Hepatocyte (in vitro differentiated cells): Measurements from ENCODE around the gene CNTN4. TPM values are rescaled to one million over a fixed set of nuclear protein-coding genes. Genes with fewer than 3 reads are reported as not detected.

ENCODE experiments used
- DNase-seq: peaks from one replicate; pipeline ENCODE4 v3.0.0-alpha.2; 2016; ENCODE audit warnings: low spot score
- H2AFZ ChIP-seq: fragments of 200-600 bp; sonication (generic); 2 replicates; pipeline ENCODE4 v1.6.0; 2016; ENCODE audit warnings: antibody characterized with exemption, mild to moderate bottlenecking
- H3K27ac ChIP-seq: fragments of 200-600 bp; sonication (generic); 2 replicates; pipeline ENCODE4 v1.5.1; 2016; ENCODE audit warnings: mild to moderate bottlenecking
- H3K27me3 ChIP-seq: fragments of 200-600 bp; sonication (generic); 2 replicates; pipeline ENCODE4 v1.6.1; 2016
- H3K36me3 ChIP-seq: fragments of 200-600 bp; sonication (generic); replicated peaks from 2 replicates; pipeline ENCODE4 v1.5.1; 2016; ENCODE audit warnings: low read depth; ENCODE audit not compliant: insufficient read depth
- H3K4me1 ChIP-seq: fragments of 200-600 bp; sonication (generic); 2 replicates; pipeline ENCODE4 v1.5.1; 2016; ENCODE audit warnings: mild to moderate bottlenecking, moderate library complexity; ENCODE audit not compliant: insufficient read depth
- H3K4me2 ChIP-seq: fragments of 200-600 bp; sonication (generic); 2 replicates; pipeline ENCODE4 v1.6.0; 2016
- H3K4me3 ChIP-seq: fragments of 200-600 bp; sonication (generic); 2 replicates; pipeline ENCODE4 v1.5.1; 2016; ENCODE audit warnings: mild to moderate bottlenecking
- H3K79me2 ChIP-seq: fragments of 200-600 bp; sonication (generic); 2 replicates; pipeline ENCODE4 v1.6.0; 2017; ENCODE audit warnings: mild to moderate bottlenecking
- H3K9me2 ChIP-seq: fragments of 200-600 bp; sonication (generic); replicated peaks from 2 replicates; pipeline ENCODE4 v1.6.0; 2017; ENCODE audit warnings: mild to moderate bottlenecking; ENCODE audit not compliant: insufficient read depth
- H3K9me3 ChIP-seq: fragments of 200-600 bp; sonication (generic); 2 replicates; pipeline ENCODE4 v1.5.1; 2016; ENCODE audit warnings: low read depth, mild to moderate bottlenecking
- H4K20me1 ChIP-seq: fragments of 200-600 bp; sonication (generic); 2 replicates; pipeline ENCODE4 v1.6.0; 2016; ENCODE audit warnings: mild to moderate bottlenecking; ENCODE audit not compliant: insufficient read depth, poor library complexity, severe bottlenecking
- EZH2 ChIP-seq: fragments of 200-600 bp; sonication (generic); IDR thresholded peaks from 2 replicates; pipeline ENCODE4 v1.6.1; 2016; ENCODE audit warnings: antibody characterized with exemption, mild to moderate bottlenecking, borderline replicate concordance
- EZH2phosphoT487 ChIP-seq: fragments of 200-600 bp; sonication (generic); IDR thresholded peaks from one replicate; pipeline ENCODE4 v1.6.1; 2018; ENCODE audit warnings: antibody characterized with exemption, mild to moderate bottlenecking, low read depth, moderate library complexity; ENCODE audit not compliant: unreplicated experiment, severe bottlenecking
- WGBS: methylation state at CpG from one replicate; pipeline ENCODE4 v1.1.6; 2016; ENCODE audit warnings: low lambda C conversion rate; ENCODE audit errors: missing lambda C conversion rate; 5-methylcytosine and 5-hydroxymethylcytosine counted together
- polyA plus RNA-seq: library from polyadenylated mRNA; unstranded; fragments of >200 nt; fragmentation: Nextera tagmentation; extraction: Ambion mirVana; gene quantifications from 2 replicates; pipeline ENCODE4 v1.2.1, GENCODE V29; 2016
- total RNA-seq: library from RNA; depleted of rRNA; stranded (reverse); fragments of >200 nt; gene quantifications from 2 replicates; pipeline ENCODE4 v1.2.3, GENCODE V29; 2014
- TF ChIP-seq, protein P1 (sequence below): fragments of 200-600 bp; sonication (generic); IDR thresholded peaks from 2 replicates; pipeline ENCODE4 v1.5.1; 2016; ENCODE audit warnings: antibody characterized with exemption, mild to moderate bottlenecking; ENCODE audit not compliant: poor library complexity

The CNTN4 gene
- total and polyA plus RNA-seq, 2 experiments from 2014 or later: 17.6 to 30.3 TPM

DNA sequence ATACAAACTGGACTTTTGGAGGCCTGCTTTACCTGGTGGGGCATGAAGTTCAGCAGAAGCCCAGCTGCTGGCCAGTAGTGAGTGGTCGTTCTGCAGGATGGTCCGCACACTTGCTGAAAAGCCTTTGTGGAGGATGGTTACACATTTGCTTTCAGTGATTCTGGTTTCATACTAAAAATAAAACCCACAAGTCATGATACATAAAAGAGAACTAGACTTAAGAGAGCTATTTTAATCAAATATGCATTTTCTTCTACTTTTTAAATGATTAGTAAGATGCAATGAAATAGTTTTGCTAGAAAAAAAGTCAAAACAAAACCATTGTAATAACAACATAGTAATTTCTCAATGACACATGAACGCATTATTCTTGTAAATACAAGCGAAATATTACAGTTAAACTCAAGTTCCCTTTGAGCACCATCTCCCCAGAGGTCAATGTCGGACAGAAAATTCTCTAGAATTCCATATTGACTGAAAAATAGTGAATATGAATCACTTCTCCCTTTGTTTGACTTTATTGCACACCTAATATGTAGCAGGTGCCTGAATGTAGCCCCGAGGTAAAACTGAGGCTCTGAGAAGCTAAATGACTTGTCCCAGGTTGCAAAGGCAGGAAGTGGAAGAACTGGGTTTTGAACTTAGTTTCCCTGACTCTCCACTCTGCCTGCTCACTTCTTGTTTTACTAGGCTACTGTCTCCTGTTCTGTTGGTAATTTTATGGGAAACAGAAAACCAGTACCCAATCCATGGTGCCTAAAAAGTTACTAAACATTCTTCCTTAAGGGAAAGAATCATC is 1003.2 kb downstream of the CNTN4 start:
- Histone ChIP-seq H3K4me1 (no peaks in the 10 kb centered on the region), H3K36me3 (no peaks in the 10 kb centered on the region), H3K79me2 (no peaks in the 10 kb centered on the region), H3K9me3 (no peaks in the 10 kb centered on the region), H3K4me3 (no peak overlapping the region), H3K27me3 (peaks cover 3% of the 10 kb centered on the region), H4K20me1 (no peaks in the 10 kb centered on the region), H3K27ac (no peak overlapping the region), H2AFZ (no peak overlapping the region), H3K9me2 (no peaks in the 10 kb centered on the region), H3K4me2 (no peak overlapping the region)
- DNase-seq: no peak
- TF ChIP-seq, protein P1, sequence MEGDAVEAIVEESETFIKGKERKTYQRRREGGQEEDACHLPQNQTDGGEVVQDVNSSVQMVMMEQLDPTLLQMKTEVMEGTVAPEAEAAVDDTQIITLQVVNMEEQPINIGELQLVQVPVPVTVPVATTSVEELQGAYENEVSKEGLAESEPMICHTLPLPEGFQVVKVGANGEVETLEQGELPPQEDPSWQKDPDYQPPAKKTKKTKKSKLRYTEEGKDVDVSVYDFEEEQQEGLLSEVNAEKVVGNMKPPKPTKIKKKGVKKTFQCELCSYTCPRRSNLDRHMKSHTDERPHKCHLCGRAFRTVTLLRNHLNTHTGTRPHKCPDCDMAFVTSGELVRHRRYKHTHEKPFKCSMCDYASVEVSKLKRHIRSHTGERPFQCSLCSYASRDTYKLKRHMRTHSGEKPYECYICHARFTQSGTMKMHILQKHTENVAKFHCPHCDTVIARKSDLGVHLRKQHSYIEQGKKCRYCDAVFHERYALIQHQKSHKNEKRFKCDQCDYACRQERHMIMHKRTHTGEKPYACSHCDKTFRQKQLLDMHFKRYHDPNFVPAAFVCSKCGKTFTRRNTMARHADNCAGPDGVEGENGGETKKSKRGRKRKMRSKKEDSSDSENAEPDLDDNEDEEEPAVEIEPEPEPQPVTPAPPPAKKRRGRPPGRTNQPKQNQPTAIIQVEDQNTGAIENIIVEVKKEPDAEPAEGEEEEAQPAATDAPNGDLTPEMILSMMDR: no peak
- TF ChIP-seq EZH2phosphoT487 (no peak), EZH2 (no peak)
- 91% methylated on average over 6 of the region's 6 CpGs for WGBS

DNA sequence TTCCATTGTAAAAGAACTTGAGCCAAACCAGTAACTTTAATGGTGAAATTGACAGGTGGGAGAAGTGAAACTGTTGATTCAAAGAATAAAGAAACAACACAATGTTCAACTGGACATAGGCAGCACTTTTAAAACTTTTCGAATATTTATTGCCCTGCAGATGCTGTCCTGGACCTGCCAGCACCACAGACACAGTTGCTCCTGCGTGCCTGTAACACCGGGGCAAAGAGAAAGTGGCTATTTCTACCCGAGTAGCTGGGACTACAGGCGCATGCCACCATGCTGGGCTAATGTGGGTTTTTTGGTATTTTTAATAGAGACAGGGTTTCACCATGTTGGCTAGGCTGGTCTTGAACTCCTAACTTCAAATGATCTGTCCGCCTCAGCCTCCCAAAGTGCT is 1004.1 kb downstream of the CNTN4 start:
- Histone ChIP-seq H3K9me3 (no peaks in the 10 kb centered on the region), H3K27me3 (no peaks in the 10 kb centered on the region), H3K27ac (no peak overlapping the region), H2AFZ (no peak overlapping the region), H3K4me3 (no peak overlapping the region), H3K36me3 (no peaks in the 10 kb centered on the region), H4K20me1 (no peaks in the 10 kb centered on the region), H3K4me2 (no peak overlapping the region), H3K4me1 (no peaks in the 10 kb centered on the region), H3K9me2 (no peaks in the 10 kb centered on the region), H3K79me2 (no peaks in the 10 kb centered on the region)
- TF ChIP-seq, protein P1: no peak
- TF ChIP-seq EZH2phosphoT487 (no peak), EZH2 (no peak)
- WGBS: 94% methylated on average over 6 of the region's 6 CpGs
- DNase-seq: no peak

DNA sequence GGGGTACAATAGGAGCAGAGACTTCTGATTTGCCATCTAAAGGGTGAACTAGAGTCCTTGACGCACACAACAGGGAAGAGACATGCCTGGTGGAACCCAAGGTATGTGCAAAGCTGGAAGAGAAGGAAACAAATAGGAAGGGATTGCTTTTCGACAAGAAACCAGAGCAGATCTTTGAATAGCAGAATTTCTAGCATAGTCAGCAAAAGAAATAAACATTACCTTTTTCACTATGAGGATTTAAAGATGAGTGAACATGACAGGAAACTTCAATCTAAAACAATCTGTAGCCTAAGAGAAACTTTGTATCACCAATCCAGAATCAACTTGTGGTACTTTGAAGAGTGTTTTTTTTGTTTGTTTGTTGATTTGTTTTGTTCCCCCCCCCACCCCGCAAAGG is 1006.6 kb downstream of the CNTN4 start:
- 95% methylated on average over 3 of the region's 3 CpGs for WGBS

More for the DNA sequence above, 1006.6 kb downstream of the CNTN4 start:
- H2AFZ ChIP-seq: no peak overlapping the region
- no peaks in the 10 kb centered on the region for H4K20me1 ChIP-seq
- no peak overlapping the region for H3K4me3 ChIP-seq
- H3K27me3 ChIP-seq: no peaks in the 10 kb centered on the region
- H3K36me3 ChIP-seq: no peaks in the 10 kb centered on the region
- H3K4me2 ChIP-seq: no peak overlapping the region
- H3K79me2 ChIP-seq: no peaks in the 10 kb centered on the region
- no peaks in the 10 kb centered on the region for H3K4me1 ChIP-seq
- TF ChIP-seq EZH2: no peak
- TF ChIP-seq, protein P1: no peak
- TF ChIP-seq EZH2phosphoT487: no peak
- no peaks in the 10 kb centered on the region for H3K9me3 ChIP-seq
- no peaks in the 10 kb centered on the region for H3K9me2 ChIP-seq
- no peak for DNase-seq
- no peak overlapping the region for H3K27ac ChIP-seq
